DOHH2 (cell line): ENCODE data around the gene MAD2L1BP.

ENCODE experiments used
- H3F3A ChIP-seq: fragments of 200-600 bp; sonication (generic), shearing (Covaris generic); 2 replicates; pipeline ENCODE4 v1.6.0; 2016; ENCODE audit warnings: antibody characterized with exemption, mild to moderate bottlenecking; ENCODE audit not compliant: control insufficient read depth, insufficient read depth
- H3K27ac ChIP-seq: fragments of 200-600 bp; sonication (generic); 2 replicates; pipeline ENCODE4 v1.5.1; 2014; ENCODE audit warnings: low read depth, mild to moderate bottlenecking, low read length, moderate library complexity
- H3K27me3 ChIP-seq: fragments of 200-600 bp; sonication (generic); 2 replicates; pipeline ENCODE4 v1.6.1; 2014; ENCODE audit warnings: mild to moderate bottlenecking, low read length, mixed read lengths; ENCODE audit not compliant: control insufficient read depth
- H3K36me3 ChIP-seq: fragments of 200-600 bp; sonication (generic); 2 replicates; pipeline ENCODE4 v1.6.1; 2014; ENCODE audit warnings: mild to moderate bottlenecking, low read length, moderate library complexity, mixed read lengths; ENCODE audit not compliant: control insufficient read depth
- H3K4me1 ChIP-seq: fragments of 200-600 bp; sonication (generic); 2 replicates; pipeline ENCODE4 v1.6.1; 2014; ENCODE audit warnings: mild to moderate bottlenecking, low read length, mixed read lengths; ENCODE audit not compliant: control insufficient read depth
- H3K4me2 ChIP-seq: fragments of 200-600 bp; sonication (generic); 2 replicates; pipeline ENCODE4 v1.6.0; 2014; ENCODE audit warnings: mild to moderate bottlenecking, low read length, moderate library complexity
- H3K4me3 ChIP-seq: fragments of 200-600 bp; sonication (generic); 2 replicates; pipeline ENCODE4 v1.5.1; 2014; ENCODE audit warnings: mild to moderate bottlenecking, low read length, mixed read lengths
- H3K79me2 ChIP-seq: fragments of 200-600 bp; sonication (generic); 2 replicates; pipeline ENCODE4 v1.6.1; 2014; ENCODE audit warnings: mild to moderate bottlenecking, low read length, mixed read lengths; ENCODE audit not compliant: control insufficient read depth
- H3K9me2 ChIP-seq: fragments of 200-600 bp; sonication (generic); replicated peaks from 2 replicates; pipeline ENCODE4 v1.6.1; 2014; ENCODE audit warnings: mild to moderate bottlenecking, low read length, mixed read lengths; ENCODE audit not compliant: control insufficient read depth
- H3K9me3 ChIP-seq: fragments of 200-600 bp; sonication (generic); 2 replicates; pipeline ENCODE4 v1.6.1; 2014; ENCODE audit warnings: antibody characterized with exemption, low read length, mixed read lengths; ENCODE audit not compliant: control insufficient read depth, insufficient read depth
- H4K20me1 ChIP-seq: fragments of 200-600 bp; sonication (generic); 2 replicates; pipeline ENCODE4 v1.6.0; 2014; ENCODE audit warnings: low read depth, mild to moderate bottlenecking, antibody characterized with exemption, low read length, moderate library complexity; ENCODE audit not compliant: control insufficient read depth, insufficient read depth
- EZH2phosphoT487 ChIP-seq: fragments of 200-600 bp; sonication (generic); IDR thresholded peaks from 2 replicates; pipeline ENCODE4 v1.6.1; 2017; ENCODE audit warnings: borderline replicate concordance, mild to moderate bottlenecking, antibody characterized with exemption, low read length, moderate library complexity, mixed read lengths
- TF ChIP-seq, protein P1 (sequence below): fragments of 200-600 bp; sonication (generic); IDR thresholded peaks from one replicate; pipeline ENCODE4 v1.5.1; 2014; ENCODE audit warnings: antibody characterized with exemption, mild to moderate bottlenecking, low read depth, low read length; ENCODE audit not compliant: poor library complexity, severe bottlenecking

The MAD2L1BP gene

DNA sequence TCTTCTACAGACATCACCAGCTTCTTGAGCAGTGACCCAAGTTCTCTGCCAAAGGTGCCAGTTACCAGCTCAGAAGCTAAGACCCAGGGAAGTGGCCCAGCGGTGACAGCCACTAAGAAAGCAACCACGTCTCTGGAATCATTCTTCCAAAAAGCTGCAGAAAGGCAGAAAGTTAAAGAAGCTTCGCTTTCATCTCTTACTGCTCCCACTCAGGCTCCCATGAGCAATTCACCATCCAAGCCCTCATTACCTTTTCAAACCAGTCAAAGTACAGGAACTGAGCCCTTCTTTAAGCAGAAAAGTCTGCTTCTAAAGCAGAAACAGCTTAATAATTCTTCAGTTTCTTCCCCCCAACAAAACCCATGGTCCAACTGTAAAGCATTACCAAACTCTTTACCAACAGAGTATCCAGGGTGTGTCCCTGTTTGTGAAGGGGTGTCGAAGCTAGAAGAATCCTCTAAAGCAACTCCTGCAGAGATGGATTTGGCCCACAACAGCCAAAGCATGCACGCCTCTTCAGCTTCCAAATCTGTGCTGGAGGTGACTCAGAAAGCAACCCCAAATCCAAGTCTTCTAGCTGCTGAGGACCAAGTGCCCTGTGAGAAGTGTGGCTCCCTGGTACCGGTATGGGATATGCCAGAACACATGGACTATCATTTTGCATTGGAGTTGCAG lies 21.8 kb upstream of the MAD2L1BP start:
- no peaks in the 10 kb centered on the region for H3K9me2 ChIP-seq
- TF ChIP-seq EZH2phosphoT487, result no peak
- TF ChIP-seq, protein P1, sequence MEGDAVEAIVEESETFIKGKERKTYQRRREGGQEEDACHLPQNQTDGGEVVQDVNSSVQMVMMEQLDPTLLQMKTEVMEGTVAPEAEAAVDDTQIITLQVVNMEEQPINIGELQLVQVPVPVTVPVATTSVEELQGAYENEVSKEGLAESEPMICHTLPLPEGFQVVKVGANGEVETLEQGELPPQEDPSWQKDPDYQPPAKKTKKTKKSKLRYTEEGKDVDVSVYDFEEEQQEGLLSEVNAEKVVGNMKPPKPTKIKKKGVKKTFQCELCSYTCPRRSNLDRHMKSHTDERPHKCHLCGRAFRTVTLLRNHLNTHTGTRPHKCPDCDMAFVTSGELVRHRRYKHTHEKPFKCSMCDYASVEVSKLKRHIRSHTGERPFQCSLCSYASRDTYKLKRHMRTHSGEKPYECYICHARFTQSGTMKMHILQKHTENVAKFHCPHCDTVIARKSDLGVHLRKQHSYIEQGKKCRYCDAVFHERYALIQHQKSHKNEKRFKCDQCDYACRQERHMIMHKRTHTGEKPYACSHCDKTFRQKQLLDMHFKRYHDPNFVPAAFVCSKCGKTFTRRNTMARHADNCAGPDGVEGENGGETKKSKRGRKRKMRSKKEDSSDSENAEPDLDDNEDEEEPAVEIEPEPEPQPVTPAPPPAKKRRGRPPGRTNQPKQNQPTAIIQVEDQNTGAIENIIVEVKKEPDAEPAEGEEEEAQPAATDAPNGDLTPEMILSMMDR, result no peak
- H3K4me2 ChIP-seq, result no peak overlapping the region
- H4K20me1 ChIP-seq, result no peaks in the 10 kb centered on the region
- no peak overlapping the region for H3K27ac ChIP-seq
- peaks cover 66% of the 10 kb centered on the region for H3K36me3 ChIP-seq
- no peaks in the 10 kb centered on the region; the same call in 1 of the 2 replicates for H3K79me2 ChIP-seq
- H3F3A ChIP-seq, result peaks cover 15% of the 10 kb centered on the region
- no peaks in the 10 kb centered on the region for H3K9me3 ChIP-seq
- no peak overlapping the region for H3K4me3 ChIP-seq
- peaks cover 4% of the 10 kb centered on the region for H3K4me1 ChIP-seq
- no peaks in the 10 kb centered on the region for H3K27me3 ChIP-seq

DNA sequence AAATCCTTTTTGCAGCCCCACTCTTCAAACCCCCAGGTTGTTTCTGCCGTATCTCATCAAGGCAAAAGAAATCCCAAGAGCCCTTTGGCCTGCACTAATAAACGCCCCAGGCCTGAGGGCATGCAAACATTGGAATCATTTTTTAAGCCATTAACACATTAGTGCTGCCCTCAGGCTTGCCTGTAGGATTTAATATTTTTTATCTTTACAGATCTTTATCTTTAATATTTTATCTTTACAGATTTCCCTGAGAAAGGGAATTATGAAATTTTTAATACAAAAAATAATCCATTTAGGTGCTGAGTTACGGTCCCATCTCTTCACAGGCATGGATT lies 21.3 kb upstream of the MAD2L1BP start:
- H3K9me2 ChIP-seq, result no peaks in the 10 kb centered on the region
- H3K4me3 ChIP-seq, result no peak overlapping the region
- H3K36me3 ChIP-seq, result peaks cover 62% of the 10 kb centered on the region
- peaks cover 20% of the 10 kb centered on the region for H3F3A ChIP-seq
- TF ChIP-seq, protein P1, result no peak
- TF ChIP-seq EZH2phosphoT487, result no peak
- no peak overlapping the region for H3K27ac ChIP-seq
- no peaks in the 10 kb centered on the region; the same call in 1 of the 2 replicates for H3K79me2 ChIP-seq
- no peak overlapping the region for H3K4me2 ChIP-seq
- no peaks in the 10 kb centered on the region for H4K20me1 ChIP-seq
- no peaks in the 10 kb centered on the region for H3K4me1 ChIP-seq
- no peaks in the 10 kb centered on the region for H3K9me3 ChIP-seq
- H3K27me3 ChIP-seq, result no peaks in the 10 kb centered on the region

DNA sequence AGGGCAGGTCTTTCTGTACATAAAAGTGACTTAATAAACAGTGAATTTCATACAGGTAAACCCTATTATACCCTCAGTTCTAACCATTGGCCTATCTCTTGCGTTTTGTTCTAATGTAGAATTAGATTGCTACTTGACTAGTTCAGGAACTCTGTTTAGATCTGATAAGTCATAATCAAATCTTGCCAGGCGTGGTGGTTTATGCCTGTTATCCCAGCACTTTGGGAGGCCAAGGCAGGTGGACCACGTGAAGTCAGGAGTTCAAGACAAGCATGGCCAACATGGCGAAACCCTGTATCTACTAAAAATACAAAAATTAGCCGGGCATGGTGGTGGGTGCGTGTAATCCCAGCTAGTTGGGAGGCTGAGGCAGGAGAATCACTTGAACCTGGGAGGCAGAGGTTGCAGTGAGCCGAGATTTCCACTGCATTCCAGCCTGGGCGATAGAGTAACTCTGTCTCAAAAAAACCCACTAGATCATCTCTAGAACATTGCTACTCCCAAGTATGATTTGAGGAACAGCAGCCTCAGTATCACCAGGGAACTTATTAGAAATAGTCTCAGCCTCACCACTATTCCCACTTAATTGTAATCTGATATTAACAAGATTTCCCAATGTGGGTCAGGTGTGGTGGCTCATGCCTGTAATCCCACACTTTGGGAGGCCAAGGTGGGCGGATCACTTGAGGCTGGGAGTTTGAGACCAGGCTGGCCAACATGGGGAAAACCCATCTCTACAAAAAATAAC lies 18.7 kb upstream of the MAD2L1BP start:
- TF ChIP-seq EZH2phosphoT487, result no peak
- TF ChIP-seq, protein P1, result no peak
- no peak overlapping the region for H3K4me3 ChIP-seq
- no peaks in the 10 kb centered on the region for H3K4me1 ChIP-seq
- H3K27ac ChIP-seq, result no peak overlapping the region
- H3K9me2 ChIP-seq, result no peaks in the 10 kb centered on the region
- H3K36me3 ChIP-seq, result peaks cover 64% of the 10 kb centered on the region
- peaks cover 35% of the 10 kb centered on the region for H3F3A ChIP-seq
- no peaks in the 10 kb centered on the region for H3K79me2 ChIP-seq
- H3K27me3 ChIP-seq, result no peaks in the 10 kb centered on the region
- no peaks in the 10 kb centered on the region for H4K20me1 ChIP-seq
- H3K9me3 ChIP-seq, result no peaks in the 10 kb centered on the region
- H3K4me2 ChIP-seq, result no peak overlapping the region
